ENCODE data around the gene MVB12B.

Gene MVB12B

GRCh38 chr9:126302730-126303129 lies 23.9 kb upstream of the MVB12B start:
- DNase-seq (ENCODE audit: low read depth in 1 of 2, low spot score in 1 of 2), result no peak

GRCh38 chr9:126303488-126303887 lies 23.1 kb upstream of the MVB12B start:
- no peak for DNase-seq (ENCODE audit: low read depth in 1 of 2, low spot score in 1 of 2)

GRCh38 chr9:126304207-126304970 lies 22.2 kb upstream of the MVB12B start:
- DNase-seq (ENCODE audit: low read depth in 1 of 2, low spot score in 1 of 2), result no peak

GRCh38 chr9:126304971-126305320 lies 21.7 kb upstream of the MVB12B start:
- DNase-seq (ENCODE audit: low read depth in 1 of 2, low spot score in 1 of 2), result no peak

GRCh38 chr9:126306071-126306647 lies 20.5 kb upstream of the MVB12B start:
- DNase-seq (ENCODE audit: low read depth in 1 of 2, low spot score in 1 of 2), result no peak

GRCh38 chr9:126307322-126308061 lies 19.1 kb upstream of the MVB12B start:
- DNase-seq (ENCODE audit: low read depth in 1 of 2, low spot score in 1 of 2), result no peak

GRCh38 chr9:126309427-126310189 lies 17.0 kb upstream of the MVB12B start:
- DNase-seq (ENCODE audit: low read depth in 1 of 2, low spot score in 1 of 2), result no peak

- no peak for DNase-seq (ENCODE audit: low read depth in 1 of 2, low spot score in 1 of 2)
Observed at GRCh38 chr9:126312584-126313551, 13.8 kb upstream of the MVB12B start.

- no peak for DNase-seq (ENCODE audit: low read depth in 1 of 2, low spot score in 1 of 2)
Observed at GRCh38 chr9:126316085-126316655, 10.5 kb upstream of the MVB12B start.

GRCh38 chr9:126317513-126317912 lies 9.1 kb upstream of the MVB12B start:
- DNase-seq (ENCODE audit: low read depth in 1 of 2, low spot score in 1 of 2), result no peak

GRCh38 chr9:126318858-126319257 lies 7.8 kb upstream of the MVB12B start:
- DNase-seq (ENCODE audit: low read depth in 1 of 2, low spot score in 1 of 2), result no peak

GRCh38 chr9:126319671-126320070 lies 7.0 kb upstream of the MVB12B start:
- no peak for DNase-seq (ENCODE audit: low read depth in 1 of 2, low spot score in 1 of 2)

GRCh38 chr9:126320158-126320922 lies 6.3 kb upstream of the MVB12B start:
- DNase-seq (ENCODE audit: low read depth in 1 of 2, low spot score in 1 of 2), result no peak

- no peak for DNase-seq (ENCODE audit: low read depth in 1 of 2, low spot score in 1 of 2)
Observed at GRCh38 chr9:126321742-126322141, 4.9 kb upstream of the MVB12B start.

GRCh38 chr9:126325821-126326220 lies 808 bp upstream of the MVB12B start:
- no peak for DNase-seq (ENCODE audit: low read depth in 1 of 2, low spot score in 1 of 2)

- peak in 1 of 2 donors; percentile 5 for DNase-seq (ENCODE audit: low read depth in 1 of 2, low spot score in 1 of 2)
Observed at GRCh38 chr9:126327006-126327713, 531 bp downstream of the MVB12B start.

GRCh38 chr9:126327714-126328185 lies 1.1 kb downstream of the MVB12B start:
- DNase-seq (ENCODE audit: low read depth in 1 of 2, low spot score in 1 of 2), result no peak

- DNase-seq (ENCODE audit: low read depth in 1 of 2, low spot score in 1 of 2), result no peak
Observed at GRCh38 chr9:126328407-126328806, 1.8 kb downstream of the MVB12B start.

Measured in activated CD4-positive, alpha-beta T cell treated with anti-CD3 and anti-CD28 coated beads, Interleukin-2, amount 50 U/mL, for 24 hours (primary cell).